Upper lobe of left lung (tissue), 6 donors: ENCODE data around the gene SAXO1. TPM values are rescaled to one million over a fixed set of nuclear protein-coding genes. Genes with fewer than 3 reads are reported as not detected.
A peak's percentile ranks its signal among the peaks of the same experiment; 100 is the strongest.

Experiments
- ATAC-seq, 2 donors: fragments of 200-7000 bp; cut with Tn5 transposase; one replicate each; pipeline ENCODE4 v1.9.1; 2022; ENCODE audit warnings: mild to moderate bottlenecking in 2 of 2, moderate library complexity in 2 of 2; ENCODE audit not compliant: low FRiP score in 2 of 2
- DNase-seq, 2 donors: peaks; one replicate each; pipeline ENCODE4 v3.0.0-alpha.2; 2019 to 2020
- H3K27ac ChIP-seq, 4 donors: fragments of 200-600 bp; sonication (generic); one replicate each; pipeline ENCODE4 v1.5.1; 2016 to 2019
- H3K27me3 ChIP-seq, 4 donors: fragments of 200-600 bp; sonication (generic); one replicate each; pipeline ENCODE4 v1.5.1; 2017 to 2019
- H3K36me3 ChIP-seq, 4 donors: fragments of 200-600 bp; sonication (generic); one replicate each; pipeline ENCODE4 v1.5.1; 2016 to 2019
- H3K4me1 ChIP-seq, 4 donors: fragments of 200-600 bp; sonication (generic); one replicate each; pipeline ENCODE4 v1.5.1; 2018 to 2019
- H3K4me3 ChIP-seq, 4 donors: fragments of 200-600 bp; sonication (generic); one replicate each; pipeline ENCODE4 v1.5.1; 2017 to 2019; ENCODE audit warnings: mild to moderate bottlenecking in 2 of 4, moderate library complexity in 1 of 4
- H3K9me3 ChIP-seq, 4 donors: fragments of 200-600 bp; sonication (generic); one replicate each; pipeline ENCODE4 v1.5.1; 2018 to 2019
- EP300 ChIP-seq, 4 donors: sonication (generic); formaldehyde crosslinking; IDR thresholded peaks; one replicate each; pipeline ENCODE4 v1.5.1; 2017; ENCODE audit warnings: antibody characterized with exemption in 4 of 4, control low read depth in 2 of 4
- POLR2A ChIP-seq, 4 donors: fragments of 450-650 bp; IDR thresholded peaks; one replicate each; pipeline ENCODE4 v1.5.1; 2016 to 2017; ENCODE audit warnings: antibody characterized with exemption in 4 of 4, mild to moderate bottlenecking in 2 of 4
- POLR2AphosphoS5 ChIP-seq, 2 donors: sonication (generic); formaldehyde crosslinking; IDR thresholded peaks; one replicate each; pipeline ENCODE4 v1.5.1; 2017; ENCODE audit warnings: antibody characterized with exemption in 2 of 2
- WGBS, 2 donors: methylation state at CpG; one replicate each; pipeline ENCODE4 v1.1.5; 2017 to 2018; 5-methylcytosine and 5-hydroxymethylcytosine counted together
- total RNA-seq, 6 donors: library from RNA; depleted of rRNA in 4 of 6; stranded (reverse); fragments of >200 nt in 4 of 6; gene quantifications; one replicate each; pipeline versions ENCODE4 v1.1.0 to v1.2.1, GENCODE V29; 2016 to 2021
- TF ChIP-seq, protein P1 (sequence below), 6 experiments: fragments of 450-650 bp in 4 of 6; fragments of 200-600 bp in 2 of 6; sonication (generic) in 2 of 6; IDR thresholded peaks; one replicate each; pipeline ENCODE4 v1.5.1; 2016 to 2019; ENCODE audit warnings: antibody characterized with exemption in 6 of 6
- donor health status: DM: no; HTN: no; CAD: no; lungs with moderate emphysema.
- donor health status: DM: no; HTN: yes; CAD: no; lungs with severe emphysema.

Gene SAXO1
- total RNA-seq, 6 donors from 2014 or later, result under 0.01 to 0.22 (median 0.05) TPM; not detected in 2

DNA sequence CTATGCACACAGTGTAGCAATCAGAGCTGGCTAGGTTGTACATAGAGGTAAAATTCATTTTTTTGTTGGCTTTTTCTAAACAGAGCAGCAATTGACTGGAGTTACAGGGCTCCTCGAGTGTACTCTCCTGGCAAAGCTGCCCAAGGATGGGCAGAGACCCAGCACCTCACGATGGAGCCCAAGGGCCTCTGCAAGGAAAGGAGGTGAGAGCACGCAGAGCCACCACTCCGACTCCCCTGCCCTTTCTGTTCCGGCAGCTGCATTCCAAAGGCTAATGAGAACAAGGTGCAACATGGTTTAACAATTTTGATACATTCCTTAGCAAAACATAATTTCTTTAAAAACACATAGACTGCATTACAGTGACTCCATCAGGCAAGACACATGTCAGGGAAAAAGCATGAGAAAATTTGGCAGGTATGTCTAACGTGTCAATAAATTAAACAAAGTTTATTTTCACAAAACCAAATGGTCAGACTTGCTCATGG is 47.5 kb downstream of the SAXO1 start:
- H3K27ac ChIP-seq, result no peak overlapping the region
- 52 to 78% methylated on average over 6 of the region's 6 CpGs for WGBS, 2 donors
- peak in 1 of 2 donors; percentile 28 for DNase-seq
- peak; percentile 35 to 66 for ATAC-seq
- H3K9me3 ChIP-seq, result no peaks in the 10 kb centered on the region
- H3K4me3 ChIP-seq, result no peak overlapping the region
- no peak for TF ChIP-seq EP300 (IDR thresholded peaks at IDR 0.05)
- no peak for TF ChIP-seq POLR2AphosphoS5 (IDR thresholded peaks at IDR 0.05)
- TF ChIP-seq, protein P1, sequence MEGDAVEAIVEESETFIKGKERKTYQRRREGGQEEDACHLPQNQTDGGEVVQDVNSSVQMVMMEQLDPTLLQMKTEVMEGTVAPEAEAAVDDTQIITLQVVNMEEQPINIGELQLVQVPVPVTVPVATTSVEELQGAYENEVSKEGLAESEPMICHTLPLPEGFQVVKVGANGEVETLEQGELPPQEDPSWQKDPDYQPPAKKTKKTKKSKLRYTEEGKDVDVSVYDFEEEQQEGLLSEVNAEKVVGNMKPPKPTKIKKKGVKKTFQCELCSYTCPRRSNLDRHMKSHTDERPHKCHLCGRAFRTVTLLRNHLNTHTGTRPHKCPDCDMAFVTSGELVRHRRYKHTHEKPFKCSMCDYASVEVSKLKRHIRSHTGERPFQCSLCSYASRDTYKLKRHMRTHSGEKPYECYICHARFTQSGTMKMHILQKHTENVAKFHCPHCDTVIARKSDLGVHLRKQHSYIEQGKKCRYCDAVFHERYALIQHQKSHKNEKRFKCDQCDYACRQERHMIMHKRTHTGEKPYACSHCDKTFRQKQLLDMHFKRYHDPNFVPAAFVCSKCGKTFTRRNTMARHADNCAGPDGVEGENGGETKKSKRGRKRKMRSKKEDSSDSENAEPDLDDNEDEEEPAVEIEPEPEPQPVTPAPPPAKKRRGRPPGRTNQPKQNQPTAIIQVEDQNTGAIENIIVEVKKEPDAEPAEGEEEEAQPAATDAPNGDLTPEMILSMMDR (IDR thresholded peaks at IDR 0.05), result no peak
- TF ChIP-seq POLR2A (IDR thresholded peaks at IDR 0.05), result no peak
- H3K36me3 ChIP-seq, result no peaks in the 10 kb centered on the region
- H3K27me3 ChIP-seq, result no peaks in the 10 kb centered on the region
- H3K4me1 ChIP-seq, result peaks cover 0 to 3% (median 0%) of the 10 kb centered on the region in 4 donors

DNA sequence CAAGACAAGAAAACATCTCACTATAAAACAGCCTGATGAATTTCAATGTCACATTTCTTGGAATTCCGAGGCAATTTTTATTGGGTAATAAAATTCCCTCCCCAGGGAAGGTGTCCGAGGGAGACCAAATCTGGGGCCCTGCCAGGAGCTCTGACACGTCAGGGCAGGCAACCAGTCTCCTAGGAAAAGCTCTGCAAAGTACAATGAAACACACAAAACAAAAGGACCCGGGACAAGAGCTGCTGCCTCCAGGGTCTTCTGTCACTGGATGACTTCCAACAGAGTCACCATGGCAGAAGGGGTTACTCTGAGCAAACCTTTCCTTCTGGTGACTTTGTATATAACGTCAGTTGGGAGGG is 50.8 kb downstream of the SAXO1 start:
- TF ChIP-seq POLR2AphosphoS5 (IDR thresholded peaks at IDR 0.05) (no peak), EP300 (IDR thresholded peaks at IDR 0.05) (no peak), POLR2A (IDR thresholded peaks at IDR 0.05) (no peak)
- TF ChIP-seq, protein P1 (IDR thresholded peaks at IDR 0.05), result no peak
- Histone ChIP-seq H3K27me3 (no peaks in the 10 kb centered on the region), H3K36me3 (no peaks in the 10 kb centered on the region), H3K4me3 (no peak overlapping the region), H3K27ac (no peak overlapping the region), H3K9me3 (no peaks in the 10 kb centered on the region), H3K4me1 (peaks cover 0 to 8% (median 0%) of the 10 kb centered on the region in 4 donors)
- 76 to 80% methylated on average over 5 of the region's 5 CpGs for whole genome bisulfite sequencing, 2 donors
- ATAC-seq, result no peak
- DNase-seq, result no peak

DNA sequence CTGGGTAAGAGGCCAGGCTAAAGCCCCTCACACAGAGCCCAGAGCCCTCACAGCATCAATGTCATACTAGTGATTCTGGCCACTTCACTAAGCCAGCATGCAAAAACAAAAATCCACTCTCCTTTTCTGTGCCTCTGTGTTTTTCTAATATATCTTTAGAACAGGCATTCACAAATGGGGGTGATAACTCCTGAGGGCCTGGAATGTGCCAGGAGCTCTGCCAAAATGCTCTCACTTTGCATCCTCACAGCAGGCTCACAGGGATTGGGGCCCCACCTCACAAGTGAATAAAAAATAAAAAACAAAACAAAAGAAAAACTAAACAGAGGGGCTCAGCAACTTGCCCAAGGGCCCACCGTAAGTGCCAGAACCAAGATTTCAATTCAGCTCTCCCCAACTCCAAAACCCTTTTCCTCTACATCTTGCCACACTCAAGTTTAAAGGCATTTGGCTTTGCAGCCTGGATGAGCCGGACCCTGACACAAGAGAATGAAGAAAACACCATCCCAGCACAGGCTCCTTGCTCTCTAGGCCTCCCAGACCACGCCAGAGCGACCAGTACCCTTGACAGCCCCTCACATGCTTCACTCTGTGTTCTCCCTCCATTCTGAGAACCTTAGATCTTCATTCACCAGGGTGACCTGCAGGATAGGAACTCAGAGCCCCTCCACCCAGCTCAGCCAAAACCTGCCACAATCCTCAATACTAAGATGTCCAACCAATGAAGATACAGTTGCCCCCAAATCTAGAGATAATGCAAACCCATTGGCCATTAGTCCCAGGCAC is 51.3 kb downstream of the SAXO1 start:
- H3K27ac ChIP-seq, result no peak overlapping the region
- 88 to 91% methylated on average over 4 of the region's 4 CpGs for WGBS, 2 donors
- H3K4me3 ChIP-seq, result no peak overlapping the region
- ATAC-seq (no peak), DNase-seq (no peak)
- no peaks in the 10 kb centered on the region for H3K9me3 ChIP-seq
- H3K27me3 ChIP-seq, result no peaks in the 10 kb centered on the region
- peaks cover 0 to 8% (median 0%) of the 10 kb centered on the region in 4 donors for H3K4me1 ChIP-seq
- H3K36me3 ChIP-seq, result no peaks in the 10 kb centered on the region
- TF ChIP-seq POLR2A (IDR thresholded peaks at IDR 0.05), result no peak

DNA sequence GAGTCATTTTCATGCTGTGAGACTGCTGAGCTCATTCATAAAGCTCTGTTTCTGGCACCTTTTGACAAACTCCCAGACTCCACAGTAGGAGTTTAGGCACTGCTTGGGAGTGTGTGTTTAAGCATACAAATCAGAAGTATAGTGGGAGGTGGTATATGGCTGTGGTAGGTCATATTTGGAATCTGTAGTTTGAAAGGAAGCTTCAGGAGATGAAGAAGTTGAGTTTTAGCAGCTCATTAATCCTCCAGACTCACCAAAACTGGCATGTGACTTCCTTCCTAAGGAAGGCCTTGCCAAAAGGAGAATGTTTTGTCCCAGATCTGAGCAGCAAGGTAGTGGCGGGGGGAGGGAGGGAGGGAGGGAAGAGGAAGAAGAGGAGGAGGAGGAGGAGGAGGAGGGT is 52.8 kb downstream of the SAXO1 start:
- H3K27ac ChIP-seq, result no peak overlapping the region
- no peak for ATAC-seq
- no peaks in the 10 kb centered on the region for H3K36me3 ChIP-seq
- no peak for DNase-seq
- peaks cover 0 to 6% (median 0%) of the 10 kb centered on the region in 4 donors for H3K4me1 ChIP-seq
- H3K9me3 ChIP-seq, result no peaks in the 10 kb centered on the region
- H3K4me3 ChIP-seq, result no peak overlapping the region
- 9 to 15% methylated on average over 1 of the region's 1 CpG for WGBS, 2 donors
- no peaks in the 10 kb centered on the region for H3K27me3 ChIP-seq
- TF ChIP-seq, protein P1 (IDR thresholded peaks at IDR 0.05), result no peak
- TF ChIP-seq POLR2AphosphoS5 (IDR thresholded peaks at IDR 0.05) (no peak), POLR2A (IDR thresholded peaks at IDR 0.05) (no peak), EP300 (IDR thresholded peaks at IDR 0.05) (no peak)

DNA sequence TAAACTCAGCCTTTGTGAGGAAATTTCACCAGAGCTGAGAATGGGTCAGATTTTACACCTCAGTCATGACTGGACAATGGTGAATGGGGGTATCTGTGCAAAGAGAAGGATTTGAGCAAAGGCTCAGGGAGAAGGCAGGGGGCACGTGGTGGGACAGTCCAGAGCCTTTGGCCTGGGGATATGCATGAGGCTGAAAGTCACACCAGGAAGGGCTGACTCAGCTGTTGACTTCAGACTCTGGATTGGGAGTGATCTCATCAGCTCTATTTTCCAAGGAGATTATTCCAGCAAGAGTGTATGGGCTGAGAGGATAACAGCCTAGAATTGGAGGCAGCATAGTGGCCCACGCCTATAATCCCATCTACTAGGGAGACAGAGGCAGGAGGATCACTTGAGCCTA is 53.6 kb downstream of the SAXO1 start:
- Histone ChIP-seq H3K27me3 (no peaks in the 10 kb centered on the region), H3K36me3 (no peaks in the 10 kb centered on the region), H3K9me3 (no peaks in the 10 kb centered on the region), H3K4me1 (peaks cover 0 to 4% (median 0%) of the 10 kb centered on the region in 4 donors), H3K4me3 (no peak overlapping the region), H3K27ac (no peak overlapping the region)
- DNase-seq (no peak), ATAC-seq (peak in 1 of 2 donors; percentile 73)
- no peak for TF ChIP-seq POLR2AphosphoS5 (IDR thresholded peaks at IDR 0.05)
- TF ChIP-seq, protein P1 (IDR thresholded peaks at IDR 0.05), result no peak
- no peak for TF ChIP-seq EP300 (IDR thresholded peaks at IDR 0.05)
- TF ChIP-seq POLR2A (IDR thresholded peaks at IDR 0.05), result no peak
- 77 to 87% methylated on average over 2 of the region's 2 CpGs for WGBS, 2 donors
